NB4 (cell line): ENCODE measurements around the gene KIFAP3.
"Not testable (repeated sequence)": the region's sequence is repeated elsewhere in the genome, so short reads cannot be mapped to it uniquely, and the experiment has no call there.

ENCODE experiments used
- DNase-seq: peaks from one replicate; pipeline ENCODE4 v3.0.0; 2010; ENCODE audit warnings: low read depth
- H3K4me3 ChIP-seq: one replicate; pipeline ENCODE4 v1.5.1; 2011; ENCODE audit warnings: mild to moderate bottlenecking, low read depth, low read length, moderate library complexity
- CTCF ChIP-seq: IDR thresholded peaks from one replicate; pipeline ENCODE4 v1.5.1; 2012; ENCODE audit warnings: low read depth, low read length
- MAX ChIP-seq: IDR thresholded peaks from 2 replicates; pipeline ENCODE4 v1.6.1; 2011; ENCODE audit warnings: low read depth, low read length
- MYC ChIP-seq: IDR thresholded peaks from 2 replicates; pipeline ENCODE4 v1.6.1; 2011; ENCODE audit warnings: low read depth, low read length
- POLR2A ChIP-seq: IDR thresholded peaks from 2 replicates; pipeline ENCODE4 v1.6.1; 2011; ENCODE audit warnings: mild to moderate bottlenecking; ENCODE audit not compliant: insufficient read length; ENCODE audit errors: extremely low read depth

The KIFAP3 gene

GRCh38 chr1:170017478-170017877, 57.0 kb downstream of the KIFAP3 start:
- DNase-seq: no peak
- no peak overlapping the region for H3K4me3 ChIP-seq
- TF ChIP-seq POLR2A: no peak
- TF ChIP-seq MAX: no peak
- TF ChIP-seq CTCF: no peak
- TF ChIP-seq MYC: no peak

DNA sequence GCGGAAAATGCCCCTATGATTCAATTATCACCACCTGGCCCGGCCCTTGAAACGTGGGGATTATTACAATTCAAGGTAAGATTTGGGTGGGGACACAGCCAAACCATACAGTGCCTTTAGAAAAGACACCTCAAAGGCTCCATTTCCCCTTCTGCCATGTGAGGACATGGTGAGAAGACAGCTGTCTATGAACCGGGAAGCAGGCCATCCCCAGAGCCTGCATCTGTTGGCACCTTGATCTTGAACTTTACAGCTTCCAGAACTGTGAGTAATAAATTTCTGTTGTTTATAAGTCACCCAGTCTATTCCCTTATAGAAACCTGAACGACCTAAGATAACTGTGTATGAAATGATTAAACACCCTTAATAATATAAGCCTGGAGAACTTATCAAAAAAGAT, 61.6 kb downstream of the KIFAP3 start:
- no peak overlapping the region for H3K4me3 ChIP-seq
- DNase-seq: no peak
- no peak for TF ChIP-seq POLR2A
- no peak for TF ChIP-seq MYC
- no peak for TF ChIP-seq CTCF
- no peak for TF ChIP-seq MAX

DNA sequence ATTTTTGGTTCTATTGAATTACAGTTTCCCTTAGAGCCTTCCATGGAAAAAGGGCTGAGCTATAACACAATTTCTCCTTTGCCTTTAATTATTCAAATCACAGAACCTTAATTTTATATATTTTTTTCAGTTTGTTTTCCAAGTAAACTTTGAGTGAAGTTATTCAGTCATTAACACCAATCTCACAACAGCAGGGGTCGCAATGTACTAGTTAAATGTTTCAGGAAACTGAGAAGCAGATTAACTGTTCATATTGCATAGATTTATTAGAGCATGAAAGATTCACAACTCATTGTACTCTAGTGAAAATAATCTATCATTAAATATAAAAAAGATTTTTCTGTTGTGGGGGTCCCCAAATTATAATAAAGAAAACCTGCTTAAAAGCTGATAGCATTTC, 64.1 kb downstream of the KIFAP3 start:
- H3K4me3 ChIP-seq: no peak overlapping the region
- no peak for TF ChIP-seq POLR2A
- TF ChIP-seq MYC: no peak
- no peak for TF ChIP-seq CTCF
- no peak for TF ChIP-seq MAX
- peak; percentile 34 for DNase-seq

DNA sequence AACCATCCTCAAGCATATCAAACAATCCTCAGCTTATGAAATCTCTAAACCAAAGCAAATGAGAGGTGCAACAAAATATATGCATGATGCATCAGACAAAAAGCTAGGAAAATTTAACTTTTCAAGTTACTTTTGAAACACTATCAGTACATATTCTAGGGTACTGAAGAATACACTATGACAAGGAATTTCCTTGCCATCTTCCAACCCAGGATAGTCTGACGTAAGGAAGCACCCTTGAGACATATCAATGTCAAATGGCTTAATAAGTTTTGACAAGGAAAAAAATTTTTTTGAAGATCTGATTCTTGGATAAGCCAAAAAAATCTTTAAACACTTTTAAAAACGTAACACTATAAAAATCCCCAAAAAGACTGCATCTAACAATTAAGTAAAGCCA, 64.9 kb downstream of the KIFAP3 start:
- no peak overlapping the region for H3K4me3 ChIP-seq
- no peak for DNase-seq
- TF ChIP-seq MAX: no peak
- no peak for TF ChIP-seq CTCF
- no peak for TF ChIP-seq POLR2A
- no peak for TF ChIP-seq MYC

- not testable (repeated sequence) for H3K4me3 ChIP-seq, DNase-seq
These were observed 65.8 kb downstream of the KIFAP3 start for GRCh38 chr1:170008745-170009144.

GRCh38 chr1:170003270-170003835, 71.1 kb downstream of the KIFAP3 start:
- DNase-seq, H3K4me3 ChIP-seq: not testable (repeated sequence)

- DNase-seq: no peak
- no peak for TF ChIP-seq POLR2A
- no peak for TF ChIP-seq CTCF
- TF ChIP-seq MYC: no peak
- no peak for TF ChIP-seq MAX
- no peak overlapping the region for H3K4me3 ChIP-seq
These were observed 73.2 kb downstream of the KIFAP3 start for GRCh38 chr1:170001266-170001665.
